ENCODE results near the gene GLIS2. TPM values are rescaled to one million over a fixed set of nuclear protein-coding genes. Genes with fewer than 3 reads are reported as not detected.

The GLIS2 gene
- total and polyA plus RNA-seq, 10 of the 15 experiments (the other 5 are each of a cell fraction or from before 2014, with no cell fraction given), result 0.03 to 0.64 (median 0.18) TPM; not detected in 4

- SMC1A ChIA-PET (ENCODE audit: uncharacterized antibody, unreplicated experiment), result interaction anchor here (0.6 kb wide), 1 partner anchor 504 kb away, joined by 3 read pairs; no protein-coding TSS in a partner anchor
Measured at GRCh38 chr16:4384509-4384942, 68.7 kb downstream of the GLIS2 start.

GRCh38 chr16:4385066-4385788 lies 69.4 kb downstream of the GLIS2 start:
- intact Hi-C loops (cut with micrococcal nuclease; ENCODE audit: unreplicated experiment), result no loop called here
- 98% methylated on average over 19 of the region's 20 CpGs for WGBS (ENCODE audit: insufficient coverage, insufficient replicate concordance, low lambda C conversion rate, missing lambda C conversion rate)
- FAIRE-seq, result no peak
- TF ChIP-seq ELK1 (IDR thresholded peaks at IDR 0.05; ENCODE audit: low read depth, low read length) (no peak), TCF3 (IDR thresholded peaks at IDR 0.05; ENCODE audit: borderline replicate concordance, insufficient read depth, low read depth, low read length) (no peak), POLR2AphosphoS5 (IDR thresholded peaks at IDR 0.05; ENCODE audit: low read length) (no peak), IKZF1 (conservative IDR thresholded peaks at IDR 0.05) (no peak), MYB (IDR thresholded peaks at IDR 0.05; ENCODE audit: borderline replicate concordance, low read depth, low read length) (no peak), ZNF207 (IDR thresholded peaks at IDR 0.05; ENCODE audit: borderline replicate concordance) (no peak), JUND (IDR thresholded peaks at IDR 0.05; ENCODE audit: low read depth, low read length) (no peak), RFX5 (IDR thresholded peaks at IDR 0.05; ENCODE audit: low read depth, low read length) (no peak), USF2 (IDR thresholded peaks at IDR 0.05; ENCODE audit: borderline replicate concordance, low read depth, low read length) (no peak)

More at GRCh38 chr16:4384509-4384942, 68.7 kb downstream of the GLIS2 start:
- Histone ChIP-seq H4K20me1 (ENCODE audit: control insufficient read depth, insufficient read depth) (no peaks in the 10 kb centered on the region), H3K4me1 (ENCODE audit: control insufficient read depth, insufficient read depth, low read length) (no peaks in the 10 kb centered on the region), H3K4me2 (ENCODE audit: control insufficient read depth, insufficient read depth) (no peak overlapping the region), H3K79me2 (ENCODE audit: control insufficient read depth, insufficient read depth, low read length) (no peaks in the 10 kb centered on the region), H3K9ac (ENCODE audit: control insufficient read depth, insufficient read depth, low read length) (no peak overlapping the region), H3K9me3 (replicated peaks; ENCODE audit: control insufficient read depth, insufficient read depth, low read length) (no peaks in the 10 kb centered on the region), H2AFZ (ENCODE audit: control insufficient read depth, low read depth, low read length) (no peak overlapping the region), H3K4me3 (no peak overlapping the region), H3K27me3 (replicated peaks in 1 of 2; ENCODE audit: control insufficient read depth in 2 of 2, insufficient read depth in 2 of 2, low read length in 1 of 2) (no peaks in the 10 kb centered on the region), H3K36me3 (ENCODE audit: control insufficient read depth in 2 of 2, insufficient read depth in 2 of 2, low read length in 1 of 2) (peaks cover 0 to 27% of the 10 kb centered on the region in 2 experiments; a peak in 3 of 4 replicates), H3K27ac (ENCODE audit: control insufficient read depth, insufficient read depth) (no peak overlapping the region)
- TF ChIP-seq MAX (IDR thresholded peaks at IDR 0.05; ENCODE audit: low read depth, low read length), result no peak
- no peak for TF ChIP-seq SUPT20H (IDR thresholded peaks at IDR 0.05; ENCODE audit: borderline replicate concordance, control insufficient read depth, low read depth, low read length)
- TF ChIP-seq NR2F1 (conservative IDR thresholded peaks at IDR 0.05), result no peak
- TF ChIP-seq IRF4 (IDR thresholded peaks at IDR 0.05; ENCODE audit: low read depth, low read length), result no peak
- TF ChIP-seq KDM1A (IDR thresholded peaks at IDR 0.05; ENCODE audit: borderline replicate concordance), result no peak
- DNase-seq (ENCODE audit: low read depth, low spot score), result no peak
- in situ Hi-C loops (cut with MboI) (no loop called here), intact Hi-C loops (cut with micrococcal nuclease; ENCODE audit: unreplicated experiment) (no loop called here)
- POLR2A ChIA-PET, result no interaction called here
- RAD21 ChIA-PET (ENCODE audit: unreplicated experiment), result no interaction called here
- no peak for ATAC-seq
- WGBS (ENCODE audit: insufficient coverage, insufficient replicate concordance, low lambda C conversion rate, missing lambda C conversion rate), result 86% methylated on average over 20 of the region's 20 CpGs
- CTCF ChIA-PET, result no interaction called here
- BruUV-seq (replicated peaks), result no TSS peak
- no peak for FAIRE-seq

More at GRCh38 chr16:4385066-4385788, 69.4 kb downstream of the GLIS2 start:
- Histone ChIP-seq H3K27me3 (replicated peaks in 1 of 2; ENCODE audit: control insufficient read depth in 2 of 2, insufficient read depth in 2 of 2, low read length in 1 of 2) (no peaks in the 10 kb centered on the region), H3K36me3 (ENCODE audit: control insufficient read depth in 2 of 2, insufficient read depth in 2 of 2, low read length in 1 of 2) (peaks cover 5 to 27% of the 10 kb centered on the region in 2 experiments; a peak in 3 of 4 replicates), H3K9me3 (replicated peaks; ENCODE audit: control insufficient read depth, insufficient read depth, low read length) (no peaks in the 10 kb centered on the region), H3K4me3 (no peak overlapping the region), H2AFZ (ENCODE audit: control insufficient read depth, low read depth, low read length) (no peak overlapping the region), H3K9ac (ENCODE audit: control insufficient read depth, insufficient read depth, low read length) (no peak overlapping the region), H3K27ac (ENCODE audit: control insufficient read depth, insufficient read depth) (no peak overlapping the region), H4K20me1 (ENCODE audit: control insufficient read depth, insufficient read depth) (no peaks in the 10 kb centered on the region), H3K79me2 (ENCODE audit: control insufficient read depth, insufficient read depth, low read length) (no peaks in the 10 kb centered on the region), H3K4me1 (ENCODE audit: control insufficient read depth, insufficient read depth, low read length) (no peaks in the 10 kb centered on the region), H3K4me2 (ENCODE audit: control insufficient read depth, insufficient read depth) (no peak overlapping the region)
- RAD21 ChIA-PET (ENCODE audit: unreplicated experiment), result no interaction called here
- BruUV-seq (replicated peaks), result no TSS peak
- ATAC-seq, result no peak
- POLR2A ChIA-PET, result no interaction called here
- DNase-seq (ENCODE audit: low read depth, low spot score), result no peak
- CTCF ChIA-PET, result interaction anchor here (1.6 kb wide), 1 partner anchor 17 kb away, joined by 7 read pairs; no protein-coding TSS in a partner anchor
- in situ Hi-C loops (cut with MboI), result no loop called here
- SMC1A ChIA-PET (ENCODE audit: uncharacterized antibody, unreplicated experiment), result interaction anchor here (0.6 kb wide), 1 partner anchor 503 kb away, joined by 3 read pairs; no protein-coding TSS in a partner anchor
